Astrocyte (in vitro differentiated cells and primary cell): Measurements from ENCODE around the gene DNAJC24.

Experiments
- EZH2 ChIP-seq: IDR thresholded peaks from 2 replicates; pipeline ENCODE4 v1.6.1; 2012; ENCODE audit warnings: mild to moderate bottlenecking, low read length, inconsistent platforms; ENCODE audit not compliant: insufficient read depth
- TF ChIP-seq, protein P1 (sequence below): IDR thresholded peaks from 2 replicates; pipeline ENCODE4 v1.5.1; 2011; ENCODE audit warnings: low read depth, mild to moderate bottlenecking, inconsistent platforms, low read length, moderate library complexity; ENCODE audit not compliant: insufficient read depth

DNA sequence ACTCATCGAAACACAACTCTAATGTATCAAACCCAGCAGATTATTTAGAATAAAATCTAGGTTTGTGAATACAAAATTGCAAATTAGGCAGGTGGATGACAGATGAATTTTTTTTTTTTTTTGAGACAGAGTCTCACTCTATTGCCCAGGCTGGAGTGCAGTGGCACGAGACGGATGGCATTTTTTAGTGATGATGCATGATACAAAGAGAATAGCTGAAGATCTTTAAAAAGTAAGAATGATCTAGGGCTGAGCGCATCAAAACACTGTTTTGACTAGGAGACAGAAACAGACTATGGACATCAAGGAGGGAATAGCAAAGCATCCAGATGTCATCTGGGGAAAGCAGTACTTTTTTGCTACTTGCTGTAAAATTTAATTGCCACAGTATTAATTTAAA, 76.0 kb downstream of the DNAJC24 start:
- TF ChIP-seq, protein P1, sequence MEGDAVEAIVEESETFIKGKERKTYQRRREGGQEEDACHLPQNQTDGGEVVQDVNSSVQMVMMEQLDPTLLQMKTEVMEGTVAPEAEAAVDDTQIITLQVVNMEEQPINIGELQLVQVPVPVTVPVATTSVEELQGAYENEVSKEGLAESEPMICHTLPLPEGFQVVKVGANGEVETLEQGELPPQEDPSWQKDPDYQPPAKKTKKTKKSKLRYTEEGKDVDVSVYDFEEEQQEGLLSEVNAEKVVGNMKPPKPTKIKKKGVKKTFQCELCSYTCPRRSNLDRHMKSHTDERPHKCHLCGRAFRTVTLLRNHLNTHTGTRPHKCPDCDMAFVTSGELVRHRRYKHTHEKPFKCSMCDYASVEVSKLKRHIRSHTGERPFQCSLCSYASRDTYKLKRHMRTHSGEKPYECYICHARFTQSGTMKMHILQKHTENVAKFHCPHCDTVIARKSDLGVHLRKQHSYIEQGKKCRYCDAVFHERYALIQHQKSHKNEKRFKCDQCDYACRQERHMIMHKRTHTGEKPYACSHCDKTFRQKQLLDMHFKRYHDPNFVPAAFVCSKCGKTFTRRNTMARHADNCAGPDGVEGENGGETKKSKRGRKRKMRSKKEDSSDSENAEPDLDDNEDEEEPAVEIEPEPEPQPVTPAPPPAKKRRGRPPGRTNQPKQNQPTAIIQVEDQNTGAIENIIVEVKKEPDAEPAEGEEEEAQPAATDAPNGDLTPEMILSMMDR: no peak
- TF ChIP-seq EZH2: no peak
